WTC11 (cell line): ENCODE data around the gene ARIH2. TPM values are rescaled to one million over a fixed set of nuclear protein-coding genes. Genes with fewer than 3 reads are reported as not detected.

ENCODE experiments used
- ATAC-seq: fragments of 200-7000 bp; cut with Tn5 transposase; 2 replicates; pipeline ENCODE4 v1.10.0; 2021; ENCODE audit warnings: mild to moderate bottlenecking, moderate library complexity
- Bru-seq: library from RNA; stranded (reverse); fragments of 400-500 nt; gene quantifications from one replicate; lab custom pipeline; 2021; lab: Mats Ljungman, UMichigan
- CTCF ChIA-PET: fragments of 300-600 bp; sonication (Branson Sonifier 250); formaldehyde crosslinking; loops from one replicate; lab custom pipeline; 2021; ENCODE audit warnings: antibody characterized with exemption; lab: Charles Lee
- POLR2A ChIA-PET: fragments of 350-600 bp; sonication (Branson Sonifier 250); formaldehyde crosslinking; loops from one replicate; lab custom pipeline; 2021; ENCODE audit warnings: antibody characterized with exemption; lab: Charles Lee
- DNase-seq: peaks from one replicate; pipeline ENCODE4 v3.0.0; 2021; ENCODE audit warnings: low spot score
- H3K27ac Mint-ChIP-seq: 2 replicates; pipeline ENCODE4 v1.8.0; 2021; ENCODE audit warnings: mixed read lengths
- H3K27me3 Mint-ChIP-seq: 2 replicates; pipeline ENCODE4 v1.8.0; 2021; ENCODE audit warnings: low read depth, mild to moderate bottlenecking, moderate library complexity, mixed read lengths
- H3K36me3 Mint-ChIP-seq: 2 replicates; pipeline ENCODE4 v1.8.0; 2021; ENCODE audit warnings: mixed read lengths
- H3K4me1 Mint-ChIP-seq: 2 replicates; pipeline ENCODE4 v1.8.0; 2022; ENCODE audit warnings: mixed read lengths
- H3K4me3 Mint-ChIP-seq: 2 replicates; pipeline ENCODE4 v1.8.0; 2021; ENCODE audit warnings: mild to moderate bottlenecking, moderate library complexity, mixed read lengths
- H3K9me3 Mint-ChIP-seq: 2 replicates; pipeline ENCODE4 v1.8.0; 2021; ENCODE audit warnings: mixed read lengths
- CBFB ChIP-seq: sonication (generic); formaldehyde crosslinking; IDR thresholded peaks from 2 replicates; pipeline ENCODE4 v1.8.1; 2022; ENCODE audit warnings: mild to moderate bottlenecking, low read depth, missing genetic modification reagents
- CTCF ChIP-seq: fragments of 200-600 bp; IDR thresholded peaks from 2 replicates; pipeline ENCODE4 v1.8.0; 2022; ENCODE audit warnings: antibody characterized with exemption
- EMX1 ChIP-seq: fragments of 250-450 bp; sonication (Bioruptor Pico); IDR thresholded peaks from 2 replicates; pipeline ENCODE4 v1.8.0; 2021; ENCODE audit warnings: mild to moderate bottlenecking
- GABPB1 ChIP-seq: sonication (generic); formaldehyde crosslinking; IDR thresholded peaks from 2 replicates; pipeline ENCODE4 v1.8.1; 2023; ENCODE audit warnings: mild to moderate bottlenecking, missing genetic modification reagents
- MAX ChIP-seq: sonication (generic); formaldehyde crosslinking; IDR thresholded peaks from 2 replicates; pipeline ENCODE4 v1.8.0; 2022; ENCODE audit warnings: mild to moderate bottlenecking, missing genetic modification reagents
- NR1H2 ChIP-seq: sonication (generic); formaldehyde crosslinking; IDR thresholded peaks from 2 replicates; pipeline ENCODE4 v1.9.0; 2021; ENCODE audit warnings: mild to moderate bottlenecking, moderate library complexity, missing genetic modification reagents
- RORB ChIP-seq: fragments of 250-450 bp; sonication (Bioruptor Pico); IDR thresholded peaks from 2 replicates; pipeline ENCODE4 v1.9.0; 2021; ENCODE audit warnings: mild to moderate bottlenecking
- SP1 ChIP-seq: sonication (generic); formaldehyde crosslinking; conservative IDR thresholded peaks from 2 replicates; pipeline ENCODE4 v1.8.1; 2022; ENCODE audit warnings: missing genetic modification reagents
- TEAD1 ChIP-seq: sonication (generic); formaldehyde crosslinking; IDR thresholded peaks from 2 replicates; pipeline ENCODE4 v1.8.0; 2022; ENCODE audit warnings: mild to moderate bottlenecking, missing genetic modification reagents
- ZNF232 ChIP-seq: sonication (generic); formaldehyde crosslinking; IDR thresholded peaks from 2 replicates; pipeline ENCODE4 v1.8.0; 2022; ENCODE audit warnings: mild to moderate bottlenecking, missing genetic modification reagents
- ZNF263 ChIP-seq: sonication (generic); formaldehyde crosslinking; IDR thresholded peaks from 2 replicates; pipeline ENCODE4 v1.8.1; 2022; ENCODE audit warnings: low read depth, mild to moderate bottlenecking, moderate library complexity, missing genetic modification reagents
- ZNF281 ChIP-seq: sonication (generic); formaldehyde crosslinking; IDR thresholded peaks from 2 replicates; pipeline ENCODE4 v1.8.0; 2023; ENCODE audit warnings: mild to moderate bottlenecking, missing genetic modification reagents
- ZNF317 ChIP-seq: sonication (generic); formaldehyde crosslinking; IDR thresholded peaks from 2 replicates; pipeline ENCODE4 v1.8.1; 2023; ENCODE audit warnings: low read depth, mild to moderate bottlenecking, moderate library complexity, missing genetic modification reagents, borderline replicate concordance
- long read RNA-seq, 3 experiments: library from RNA in 1 of 3; library from capped mRNA in 1 of 3; library from polyadenylated mRNA in 1 of 3; unstranded in 2 of 3; stranded (forward) in 1 of 3; transcript quantifications; one replicate each; pipeline ENCODE4 v2.0.0, GENCODE V29; 2021
- total RNA-seq: library from RNA; stranded (reverse); gene quantifications from 3 replicates; pipeline ENCODE4 v1.2.3, GENCODE V29; 2021
- TF ChIP-seq, protein P1 (sequence below): sonication (generic); formaldehyde crosslinking; IDR thresholded peaks from 2 replicates; pipeline ENCODE4 v1.8.1; 2022; ENCODE audit warnings: mild to moderate bottlenecking, moderate library complexity, missing genetic modification reagents
- TF ChIP-seq, protein P2 (sequence below): sonication (generic); formaldehyde crosslinking; IDR thresholded peaks from 2 replicates; pipeline ENCODE4 v1.8.0; 2022; ENCODE audit warnings: mild to moderate bottlenecking, missing genetic modification reagents
- TF ChIP-seq, protein P3 (sequence below): sonication (generic); formaldehyde crosslinking; IDR thresholded peaks from 2 replicates; pipeline ENCODE4 v1.8.0; 2023; ENCODE audit warnings: missing genetic modification reagents
- TF ChIP-seq, protein P4 (sequence below): sonication (generic); formaldehyde crosslinking; IDR thresholded peaks from 2 replicates; pipeline ENCODE4 v1.8.0; 2022; ENCODE audit warnings: mild to moderate bottlenecking, missing genetic modification reagents
- TF ChIP-seq, protein P5 (sequence below): fragments of 250-450 bp; sonication (Bioruptor Pico); IDR thresholded peaks from 2 replicates; pipeline ENCODE4 v1.9.0; 2021; ENCODE audit warnings: mild to moderate bottlenecking, borderline replicate concordance

The ARIH2 gene
- total RNA-seq = 86.2 to 134 TPM (median 95.1 TPM) in 3 replicates
- percentile 79 among the genes with signal in this experiment for Bru-seq, nascent RNA
- long read RNA-seq, experiment 1, full-length matches to known transcripts = 383 of 671 reads
- long read RNA-seq, experiment 1, partial matches to known transcripts = 92 of 671 reads
- long read RNA-seq, experiment 1, other reads (novel, unspliced or antisense) = 196 of 671 reads
- long read RNA-seq, experiment 2, full-length matches to known transcripts = 22 of 94 reads
- long read RNA-seq, experiment 2, partial matches to known transcripts = 32 of 94 reads
- long read RNA-seq, experiment 2, other reads (novel, unspliced or antisense) = 40 of 94 reads
- long read RNA-seq, experiment 3, full-length matches to known transcripts = 72 of 170 reads
- long read RNA-seq, experiment 3, partial matches to known transcripts = 55 of 170 reads
- long read RNA-seq, experiment 3, other reads (novel, unspliced or antisense) = 43 of 170 reads

- POLR2A ChIA-PET = interaction anchor here (0.9 to 1.3 kb wide), 3 partner anchors 14 to 255 kb away, joined by 3 to 5 read pairs (median 3); no protein-coding TSS in a partner anchor
- Mint-ChIP-seq H3K36me3 (peaks cover 5% of the 10 kb centered on the region), H3K9me3 (no peaks in the 10 kb centered on the region), H3K4me1 (peaks cover 7% of the 10 kb centered on the region), H3K27me3 (no peaks in the 10 kb centered on the region), H3K4me3 (peak within 1 kb of the TSS; percentile 94), H3K27ac (peak within 1 kb of the TSS; percentile 98)
- CTCF ChIA-PET = interaction anchor here (0.6 to 1.9 kb wide), 10 partner anchors 14 to 253 kb away, joined by 3 to 11 read pairs (median 4); partner anchors contain the start of genes IP6K2, KLHDC8B, PRKAR2A and SLC25A20
- ATAC-seq (peak; percentile 93), DNase-seq (peak; percentile 88)
- TF ChIP-seq NR1H2 (CRISPR knock-in tag) (no peak), EMX1 (CRISPR knock-in tag) (no peak), ZNF281 (CRISPR knock-in tag) (no peak), CTCF (no peak), ZNF232 (peak; percentile 56; the same call in 1 of the 2 replicates), RORB (CRISPR knock-in tag) (no peak), SP1 (CRISPR knock-in tag) (peak; percentile 48; the same call in 1 of the 2 replicates), ZNF263 (CRISPR knock-in tag) (no peak), CBFB (CRISPR knock-in tag) (no peak), MAX (CRISPR knock-in tag) (no peak; the same call in 1 of the 2 replicates), GABPB1 (CRISPR knock-in tag) (peak; percentile 92), TEAD1 (CRISPR knock-in tag) (peak; percentile 14; the same call in 1 of the 2 replicates), ZNF317 (CRISPR knock-in tag) (no peak)
- TF ChIP-seq, protein P1, sequence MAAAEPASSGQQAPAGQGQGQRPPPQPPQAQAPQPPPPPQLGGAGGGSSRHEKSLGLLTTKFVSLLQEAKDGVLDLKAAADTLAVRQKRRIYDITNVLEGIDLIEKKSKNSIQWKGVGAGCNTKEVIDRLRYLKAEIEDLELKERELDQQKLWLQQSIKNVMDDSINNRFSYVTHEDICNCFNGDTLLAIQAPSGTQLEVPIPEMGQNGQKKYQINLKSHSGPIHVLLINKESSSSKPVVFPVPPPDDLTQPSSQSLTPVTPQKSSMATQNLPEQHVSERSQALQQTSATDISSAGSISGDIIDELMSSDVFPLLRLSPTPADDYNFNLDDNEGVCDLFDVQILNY (CRISPR knock-in tag) = peak; percentile 39; the same call in 1 of the 2 replicates
- TF ChIP-seq, protein P2, sequence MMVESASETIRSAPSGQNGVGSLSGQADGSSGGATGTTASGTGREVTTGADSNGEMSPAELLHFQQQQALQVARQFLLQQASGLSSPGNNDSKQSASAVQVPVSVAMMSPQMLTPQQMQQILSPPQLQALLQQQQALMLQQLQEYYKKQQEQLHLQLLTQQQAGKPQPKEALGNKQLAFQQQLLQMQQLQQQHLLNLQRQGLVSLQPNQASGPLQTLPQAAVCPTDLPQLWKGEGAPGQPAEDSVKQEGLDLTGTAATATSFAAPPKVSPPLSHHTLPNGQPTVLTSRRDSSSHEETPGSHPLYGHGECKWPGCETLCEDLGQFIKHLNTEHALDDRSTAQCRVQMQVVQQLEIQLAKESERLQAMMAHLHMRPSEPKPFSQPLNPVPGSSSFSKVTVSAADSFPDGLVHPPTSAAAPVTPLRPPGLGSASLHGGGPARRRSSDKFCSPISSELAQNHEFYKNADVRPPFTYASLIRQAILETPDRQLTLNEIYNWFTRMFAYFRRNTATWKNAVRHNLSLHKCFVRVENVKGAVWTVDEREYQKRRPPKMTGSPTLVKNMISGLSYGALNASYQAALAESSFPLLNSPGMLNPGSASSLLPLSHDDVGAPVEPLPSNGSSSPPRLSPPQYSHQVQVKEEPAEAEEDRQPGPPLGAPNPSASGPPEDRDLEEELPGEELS = peak; percentile 61; the same call in 1 of the 2 replicates
- TF ChIP-seq, protein P3, sequence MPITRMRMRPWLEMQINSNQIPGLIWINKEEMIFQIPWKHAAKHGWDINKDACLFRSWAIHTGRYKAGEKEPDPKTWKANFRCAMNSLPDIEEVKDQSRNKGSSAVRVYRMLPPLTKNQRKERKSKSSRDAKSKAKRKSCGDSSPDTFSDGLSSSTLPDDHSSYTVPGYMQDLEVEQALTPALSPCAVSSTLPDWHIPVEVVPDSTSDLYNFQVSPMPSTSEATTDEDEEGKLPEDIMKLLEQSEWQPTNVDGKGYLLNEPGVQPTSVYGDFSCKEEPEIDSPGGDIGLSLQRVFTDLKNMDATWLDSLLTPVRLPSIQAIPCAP (CRISPR knock-in tag) = no peak
- TF ChIP-seq, protein P4, sequence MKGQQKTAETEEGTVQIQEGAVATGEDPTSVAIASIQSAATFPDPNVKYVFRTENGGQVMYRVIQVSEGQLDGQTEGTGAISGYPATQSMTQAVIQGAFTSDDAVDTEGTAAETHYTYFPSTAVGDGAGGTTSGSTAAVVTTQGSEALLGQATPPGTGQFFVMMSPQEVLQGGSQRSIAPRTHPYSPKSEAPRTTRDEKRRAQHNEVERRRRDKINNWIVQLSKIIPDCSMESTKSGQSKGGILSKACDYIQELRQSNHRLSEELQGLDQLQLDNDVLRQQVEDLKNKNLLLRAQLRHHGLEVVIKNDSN = no peak
- TF ChIP-seq, protein P5, sequence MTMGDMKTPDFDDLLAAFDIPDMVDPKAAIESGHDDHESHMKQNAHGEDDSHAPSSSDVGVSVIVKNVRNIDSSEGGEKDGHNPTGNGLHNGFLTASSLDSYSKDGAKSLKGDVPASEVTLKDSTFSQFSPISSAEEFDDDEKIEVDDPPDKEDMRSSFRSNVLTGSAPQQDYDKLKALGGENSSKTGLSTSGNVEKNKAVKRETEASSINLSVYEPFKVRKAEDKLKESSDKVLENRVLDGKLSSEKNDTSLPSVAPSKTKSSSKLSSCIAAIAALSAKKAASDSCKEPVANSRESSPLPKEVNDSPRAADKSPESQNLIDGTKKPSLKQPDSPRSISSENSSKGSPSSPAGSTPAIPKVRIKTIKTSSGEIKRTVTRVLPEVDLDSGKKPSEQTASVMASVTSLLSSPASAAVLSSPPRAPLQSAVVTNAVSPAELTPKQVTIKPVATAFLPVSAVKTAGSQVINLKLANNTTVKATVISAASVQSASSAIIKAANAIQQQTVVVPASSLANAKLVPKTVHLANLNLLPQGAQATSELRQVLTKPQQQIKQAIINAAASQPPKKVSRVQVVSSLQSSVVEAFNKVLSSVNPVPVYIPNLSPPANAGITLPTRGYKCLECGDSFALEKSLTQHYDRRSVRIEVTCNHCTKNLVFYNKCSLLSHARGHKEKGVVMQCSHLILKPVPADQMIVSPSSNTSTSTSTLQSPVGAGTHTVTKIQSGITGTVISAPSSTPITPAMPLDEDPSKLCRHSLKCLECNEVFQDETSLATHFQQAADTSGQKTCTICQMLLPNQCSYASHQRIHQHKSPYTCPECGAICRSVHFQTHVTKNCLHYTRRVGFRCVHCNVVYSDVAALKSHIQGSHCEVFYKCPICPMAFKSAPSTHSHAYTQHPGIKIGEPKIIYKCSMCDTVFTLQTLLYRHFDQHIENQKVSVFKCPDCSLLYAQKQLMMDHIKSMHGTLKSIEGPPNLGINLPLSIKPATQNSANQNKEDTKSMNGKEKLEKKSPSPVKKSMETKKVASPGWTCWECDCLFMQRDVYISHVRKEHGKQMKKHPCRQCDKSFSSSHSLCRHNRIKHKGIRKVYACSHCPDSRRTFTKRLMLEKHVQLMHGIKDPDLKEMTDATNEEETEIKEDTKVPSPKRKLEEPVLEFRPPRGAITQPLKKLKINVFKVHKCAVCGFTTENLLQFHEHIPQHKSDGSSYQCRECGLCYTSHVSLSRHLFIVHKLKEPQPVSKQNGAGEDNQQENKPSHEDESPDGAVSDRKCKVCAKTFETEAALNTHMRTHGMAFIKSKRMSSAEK (CRISPR knock-in tag) = no peak
Measured at GRCh38 chr3:48918388-48919214, at the start of gene ARIH2. TSS of gene ARIH2 (plus strand) at chr3:48918842. CDS start at chr3:48927559, 8,717 bp downstream.
